GM12878 (cell line): ENCODE results near the gene CYP1A2. TPM values are rescaled to one million over a fixed set of nuclear protein-coding genes. Genes with fewer than 3 reads are reported as not detected.

Source experiments
- ATAC-seq: fragments of 200-7000 bp; cut with Tn5 transposase; 3 replicates; pipeline ENCODE4 v1.9.1; 2020; ENCODE audit warnings: mild to moderate bottlenecking, moderate library complexity
- BruUV-seq: library from RNA; stranded (reverse); fragments of 400-500 nt; replicated peaks from 2 replicates; lab custom pipeline; 2021; lab: Mats Ljungman, UMichigan
- CTCF ChIA-PET: fragments of 300-600 bp; sonication (Branson Sonifier 250); formaldehyde crosslinking; extraction: SDS; loops from one replicate; lab custom pipeline; 2021; ENCODE audit warnings: inconsistent platforms; lab: Yijun Ruan, JAX
- POLR2A ChIA-PET: fragments of 350-600 bp; formaldehyde crosslinking; extraction: SDS; loops from one replicate; lab custom pipeline; 2021; ENCODE audit warnings: inconsistent platforms; lab: Charles Lee
- RAD21 ChIA-PET: fragments of 300-600 bp; sonication (Branson Sonifier 250); formaldehyde crosslinking; loops from one replicate; lab custom pipeline; 2023; ENCODE audit warnings: antibody characterized with exemption; ENCODE audit not compliant: unreplicated experiment; lab: Charles Lee
- SMC1A ChIA-PET: fragments of 300-600 bp; sonication (Branson Sonifier 250); formaldehyde crosslinking; loops from one replicate; lab custom pipeline; 2023; ENCODE audit not compliant: unreplicated experiment, uncharacterized antibody; lab: Charles Lee
- DNase-seq: peaks from one replicate; pipeline ENCODE4 v3.0.0-alpha.2; 2011; ENCODE audit warnings: low read depth, low spot score
- FAIRE-seq: peaks from 3 replicates; lab custom pipeline; 2011; peaks lifted over from hg19 to GRCh38; lab: Jason Lieb, UNC
- H2AFZ ChIP-seq: 2 replicates; pipeline ENCODE4 v1.6.0; 2011; ENCODE audit warnings: low read depth, low read length, control low read depth; ENCODE audit not compliant: control insufficient read depth
- H3K27ac ChIP-seq: 2 replicates; pipeline ENCODE4 v1.5.1; 2011; ENCODE audit warnings: control low read depth; ENCODE audit not compliant: control insufficient read depth, insufficient read depth
- H3K27me3 ChIP-seq, 2 experiments: replicated peaks in 1 of 2; 2 replicates each; pipeline versions ENCODE4 v1.6.0 to v1.6.1; 2011; ENCODE audit warnings: low read length in 1 of 2; ENCODE audit not compliant: control insufficient read depth in 2 of 2, insufficient read depth in 2 of 2
- H3K36me3 ChIP-seq, 2 experiments: 2 replicates each; pipeline ENCODE4 v1.5.1; 2011; ENCODE audit warnings: low read length in 1 of 2; ENCODE audit not compliant: control insufficient read depth in 2 of 2, insufficient read depth in 2 of 2
- H3K4me1 ChIP-seq: 2 replicates; pipeline ENCODE4 v1.6.1; 2011; ENCODE audit warnings: mild to moderate bottlenecking, low read length, moderate library complexity, mixed read lengths; ENCODE audit not compliant: control insufficient read depth, insufficient read depth
- H3K4me2 ChIP-seq: 2 replicates; pipeline ENCODE4 v1.6.0; 2011; ENCODE audit warnings: control low read depth; ENCODE audit not compliant: control insufficient read depth, insufficient read depth
- H3K4me3 ChIP-seq: fragments of 200-600 bp; sonication (generic); 2 replicates; pipeline ENCODE4 v1.5.1; 2016
- H3K79me2 ChIP-seq: 2 replicates; pipeline ENCODE4 v1.6.0; 2011; ENCODE audit warnings: low read length; ENCODE audit not compliant: control insufficient read depth, insufficient read depth
- H3K9ac ChIP-seq: 2 replicates; pipeline ENCODE4 v1.8.0; 2011; ENCODE audit warnings: low read length, control low read depth, mixed read lengths; ENCODE audit not compliant: control insufficient read depth, insufficient read depth
- H3K9me3 ChIP-seq: replicated peaks from 3 replicates; pipeline ENCODE4 v1.5.1; 2011; ENCODE audit warnings: mild to moderate bottlenecking, low read length; ENCODE audit not compliant: control insufficient read depth, insufficient read depth
- H4K20me1 ChIP-seq: 2 replicates; pipeline ENCODE4 v1.6.0; 2011; ENCODE audit not compliant: control insufficient read depth, insufficient read depth
- CEBPB ChIP-seq, 2 experiments: fragments of 150-350 bp in 1 of 2; IDR thresholded peaks; 2 replicates each; pipeline ENCODE4 v1.6.1; 2012 to 2014; ENCODE audit warnings: low read depth in 2 of 2, low read length in 2 of 2, borderline replicate concordance in 1 of 2, inconsistent platforms in 1 of 2
- ETV6 ChIP-seq, 2 experiments: fragments of 450-650 bp in 1 of 2; IDR thresholded peaks in 1 of 2; conservative IDR thresholded peaks in 1 of 2; 2 replicates each; pipeline ENCODE4 v1.6.1; 2014; ENCODE audit warnings: antibody characterized with exemption in 1 of 2, borderline replicate concordance in 1 of 2, low read depth in 1 of 2, mild to moderate bottlenecking in 1 of 2, moderate library complexity in 1 of 2
- EZH2 ChIP-seq: IDR thresholded peaks from 2 replicates; pipeline ENCODE4 v1.6.1; 2012; ENCODE audit warnings: low read depth, mild to moderate bottlenecking, control low read depth, inconsistent platforms, low read length, borderline replicate concordance; ENCODE audit not compliant: control insufficient read depth
- JUND ChIP-seq: IDR thresholded peaks from 2 replicates; pipeline ENCODE4 v1.6.1; 2012; ENCODE audit warnings: low read depth, mild to moderate bottlenecking, low read length, improper control_type of control experiment, moderate library complexity
- KAT2A ChIP-seq: conservative IDR thresholded peaks from 2 replicates; pipeline ENCODE4 v1.6.1; 2011; ENCODE audit warnings: low read depth, low read length; ENCODE audit not compliant: control insufficient read depth
- KDM1A ChIP-seq: fragments of 200-600 bp; sonication (generic); IDR thresholded peaks from 2 replicates; pipeline ENCODE4 v1.6.1; 2016; ENCODE audit warnings: borderline replicate concordance
- MXI1 ChIP-seq: fragments of 150-350 bp; IDR thresholded peaks from 2 replicates; pipeline ENCODE4 v1.6.1; 2011; ENCODE audit warnings: low read depth, mild to moderate bottlenecking, inconsistent platforms, low read length, improper control_type of control experiment
- NBN ChIP-seq: fragments of 450-650 bp; IDR thresholded peaks from 2 replicates; pipeline ENCODE4 v1.6.1; 2016
- NFXL1 ChIP-seq: fragments of 450-650 bp; IDR thresholded peaks from 2 replicates; pipeline ENCODE4 v1.6.1; 2017; ENCODE audit warnings: antibody characterized with exemption, mild to moderate bottlenecking, borderline replicate concordance
- PAX5 ChIP-seq: IDR thresholded peaks from 2 replicates; pipeline ENCODE4 v1.6.1; 2011; ENCODE audit warnings: low read depth, low read length, borderline replicate concordance
- RFX5 ChIP-seq: IDR thresholded peaks from 2 replicates; pipeline ENCODE4 v1.6.1; 2011; ENCODE audit warnings: low read depth, low read length, improper control_type of control experiment
- TARDBP ChIP-seq: IDR thresholded peaks from 2 replicates; pipeline ENCODE4 v1.6.1; 2016; ENCODE audit warnings: borderline replicate concordance
- TCF3 ChIP-seq: IDR thresholded peaks from 2 replicates; pipeline ENCODE4 v1.6.1; 2012; ENCODE audit warnings: low read depth, mild to moderate bottlenecking, low read length, borderline replicate concordance; ENCODE audit not compliant: insufficient read depth
- ZNF217 ChIP-seq: fragments of 450-650 bp; IDR thresholded peaks from 2 replicates; pipeline ENCODE4 v1.6.1; 2017; ENCODE audit warnings: antibody characterized with exemption, mild to moderate bottlenecking
- WGBS: methylation state at CpG from one replicate; pipeline ENCODE4 v1.1.6; 2016; ENCODE audit warnings: low lambda C conversion rate; ENCODE audit not compliant: insufficient replicate concordance, insufficient coverage; ENCODE audit errors: missing lambda C conversion rate; 5-methylcytosine and 5-hydroxymethylcytosine counted together
- in situ Hi-C: fragments of 300-500 bp; cut with MboI; formaldehyde crosslinking; loops from 9 replicates; pipeline ENCODE4 v1.14.3; 2018; ENCODE audit warnings: mixed read lengths
- intact Hi-C: fragments of 100-400 bp; cut with micrococcal nuclease; formaldehyde crosslinking; loops from one replicate; pipeline ENCODE4 v1.14.2; 2022; ENCODE audit not compliant: unreplicated experiment
- polyA plus RNA-seq, 11 experiments: library from polyadenylated mRNA; depleted of rRNA in 4 of 11; unstranded in 6 of 11; stranded (reverse) in 5 of 11; fragments of >200 nt; fragmentation: Nextera tagmentation in 4 of 11; fragmentation: Illumina TruSeq in 1 of 11; extraction: Ambion mirVana in 4 of 11; extraction: Trizol in 1 of 11; gene quantifications; 1 replicate in 1 of 11; 2 replicates in 10 of 11; pipeline versions ENCODE4 v1.2.1 to v1.2.3, GENCODE V29; 2011 to 2016; ENCODE audit warnings: inconsistent platforms in 2 of 11, missing spikeins in 2 of 11, low read depth in 1 of 11
- total RNA-seq, 4 experiments: library from RNA; depleted of rRNA in 3 of 4; stranded (reverse); fragments of >200 nt in 3 of 4; fragmentation: Illumina TruSeq in 1 of 4; extraction: Trizol in 1 of 4; gene quantifications; 2 replicates each; pipeline versions ENCODE4 v1.2.1 to v1.2.3, GENCODE V29; 2013 to 2021
- TF ChIP-seq, protein P1 (sequence below): fragments of 450-650 bp; IDR thresholded peaks from 2 replicates; pipeline ENCODE4 v1.6.1; 2017; ENCODE audit warnings: borderline replicate concordance
- TF ChIP-seq, protein P2 (sequence below): fragments of 450-650 bp; IDR thresholded peaks from 2 replicates; pipeline ENCODE4 v1.6.1; 2017; ENCODE audit warnings: antibody characterized with exemption, mild to moderate bottlenecking, moderate library complexity
- TF ChIP-seq, protein P3 (sequence below): fragments of 450-650 bp; IDR thresholded peaks from 2 replicates; pipeline ENCODE4 v1.6.1; 2017; ENCODE audit warnings: low read depth, mild to moderate bottlenecking, moderate library complexity

The CYP1A2 gene
- total and polyA plus RNA-seq, 10 of the 15 experiments (the other 5 are each of a cell fraction or from before 2014, with no cell fraction given), result 0.03 to 0.09 (median 0.05) TPM; not detected in 7

DNA sequence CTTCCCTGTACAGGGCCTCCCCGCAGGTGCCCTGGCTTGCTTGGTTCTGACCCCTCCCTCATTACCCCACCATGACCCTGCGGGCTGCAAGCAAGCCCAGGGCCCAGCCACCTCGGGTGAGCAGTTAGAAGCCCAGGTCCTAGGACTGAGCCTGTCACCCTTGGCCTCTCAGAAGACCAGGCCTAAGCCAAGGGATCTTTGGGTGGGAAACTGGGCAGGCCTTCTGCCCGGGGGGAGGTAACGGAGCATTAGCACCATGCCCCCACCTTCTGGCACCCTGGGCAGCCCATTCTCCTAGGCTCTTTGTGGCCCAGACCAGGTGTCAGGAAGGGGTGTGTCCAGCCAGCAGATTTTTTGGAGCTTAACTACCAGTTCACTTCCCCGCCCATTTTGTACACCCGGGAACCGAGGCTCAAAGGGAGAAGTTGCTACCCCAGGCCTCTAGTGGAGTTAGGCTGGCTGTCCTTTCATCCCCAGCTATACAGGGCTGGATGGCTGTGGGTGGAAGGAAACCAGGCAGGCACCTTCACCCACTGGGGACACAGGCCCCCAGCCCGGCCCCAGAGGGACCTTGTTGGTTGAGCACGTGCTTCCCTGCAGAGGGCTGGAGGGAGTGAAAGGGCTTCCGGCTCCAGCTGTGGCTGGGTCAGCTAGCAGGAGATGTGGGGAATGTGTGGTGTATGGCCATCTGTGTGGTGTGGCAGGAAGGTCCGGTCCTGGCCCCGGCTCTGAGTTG is 34.6 kb downstream of the CYP1A2 start:
- H3K27me3 ChIP-seq, result no peaks in the 10 kb centered on the region
- BruUV-seq, result no TSS peak
- H3K27ac ChIP-seq, result peak overlapping the region; percentile 96
- WGBS, result 2% methylated on average over 13 of the region's 13 CpGs
- RAD21 ChIA-PET, result interaction anchor here (0.8 to 25.2 kb wide), 6 partner anchors 4 to 151 kb away, joined by 3 to 1186 read pairs (median 7); partner anchors contain the start of gene CSK
- peak overlapping the region; percentile 73 for H3K4me2 ChIP-seq
- in situ Hi-C loops, result loop anchor here (5.0 kb wide), 1 partner anchor 386 kb away; no protein-coding TSS in a partner anchor
- no peaks in the 10 kb centered on the region; a peak in 2 of 4 replicates for H3K36me3 ChIP-seq
- peaks cover 53% of the 10 kb centered on the region for H3K4me1 ChIP-seq
- DNase-seq, result no peak
- H3K79me2 ChIP-seq, result peaks cover 74% of the 10 kb centered on the region
- no peak overlapping the region for H2AFZ ChIP-seq
- H4K20me1 ChIP-seq, result no peaks in the 10 kb centered on the region
- peak; percentile 1 for ATAC-seq
- POLR2A ChIA-PET, result interaction anchor here (1.8 to 17.5 kb wide), 5 partner anchors 6 to 668 kb away, joined by 3 to 602 read pairs (median 59); partner anchors contain the start of genes CSK, FAM219B and SIN3A
- no peak for FAIRE-seq
- no peaks in the 10 kb centered on the region for H3K9me3 ChIP-seq
- H3K9ac ChIP-seq, result peak overlapping the region; percentile 82
- SMC1A ChIA-PET, result interaction anchor here (0.9 to 17.6 kb wide), 6 partner anchors 10 to 167 kb away, joined by 3 to 811 read pairs (median 8); no protein-coding TSS in a partner anchor
- peak overlapping the region; percentile 94 for H3K4me3 ChIP-seq
- CTCF ChIA-PET, result interaction anchor here (0.6 to 25.9 kb wide), 8 partner anchors 7 to 381 kb away, joined by 3 to 1288 read pairs (median 8); partner anchors contain the start of gene CSK
- intact Hi-C loops, result no loop called here
- no peak for TF ChIP-seq JUND
- TF ChIP-seq ZNF217, result no peak
- TF ChIP-seq, protein P1, sequence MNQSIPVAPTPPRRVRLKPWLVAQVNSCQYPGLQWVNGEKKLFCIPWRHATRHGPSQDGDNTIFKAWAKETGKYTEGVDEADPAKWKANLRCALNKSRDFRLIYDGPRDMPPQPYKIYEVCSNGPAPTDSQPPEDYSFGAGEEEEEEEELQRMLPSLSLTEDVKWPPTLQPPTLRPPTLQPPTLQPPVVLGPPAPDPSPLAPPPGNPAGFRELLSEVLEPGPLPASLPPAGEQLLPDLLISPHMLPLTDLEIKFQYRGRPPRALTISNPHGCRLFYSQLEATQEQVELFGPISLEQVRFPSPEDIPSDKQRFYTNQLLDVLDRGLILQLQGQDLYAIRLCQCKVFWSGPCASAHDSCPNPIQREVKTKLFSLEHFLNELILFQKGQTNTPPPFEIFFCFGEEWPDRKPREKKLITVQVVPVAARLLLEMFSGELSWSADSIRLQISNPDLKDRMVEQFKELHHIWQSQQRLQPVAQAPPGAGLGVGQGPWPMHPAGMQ, result no peak
- peak; percentile 83 for TF ChIP-seq MXI1
- TF ChIP-seq EZH2, result no peak
- TF ChIP-seq RFX5, result no peak
- TF ChIP-seq CEBPB (IDR thresholded peaks at IDR 0.05; ENCODE audit: borderline replicate concordance in 1 of 2, low read depth in 2 of 2, low read length in 2 of 2), result no peak
- no peak for TF ChIP-seq PAX5
- TF ChIP-seq, protein P2, sequence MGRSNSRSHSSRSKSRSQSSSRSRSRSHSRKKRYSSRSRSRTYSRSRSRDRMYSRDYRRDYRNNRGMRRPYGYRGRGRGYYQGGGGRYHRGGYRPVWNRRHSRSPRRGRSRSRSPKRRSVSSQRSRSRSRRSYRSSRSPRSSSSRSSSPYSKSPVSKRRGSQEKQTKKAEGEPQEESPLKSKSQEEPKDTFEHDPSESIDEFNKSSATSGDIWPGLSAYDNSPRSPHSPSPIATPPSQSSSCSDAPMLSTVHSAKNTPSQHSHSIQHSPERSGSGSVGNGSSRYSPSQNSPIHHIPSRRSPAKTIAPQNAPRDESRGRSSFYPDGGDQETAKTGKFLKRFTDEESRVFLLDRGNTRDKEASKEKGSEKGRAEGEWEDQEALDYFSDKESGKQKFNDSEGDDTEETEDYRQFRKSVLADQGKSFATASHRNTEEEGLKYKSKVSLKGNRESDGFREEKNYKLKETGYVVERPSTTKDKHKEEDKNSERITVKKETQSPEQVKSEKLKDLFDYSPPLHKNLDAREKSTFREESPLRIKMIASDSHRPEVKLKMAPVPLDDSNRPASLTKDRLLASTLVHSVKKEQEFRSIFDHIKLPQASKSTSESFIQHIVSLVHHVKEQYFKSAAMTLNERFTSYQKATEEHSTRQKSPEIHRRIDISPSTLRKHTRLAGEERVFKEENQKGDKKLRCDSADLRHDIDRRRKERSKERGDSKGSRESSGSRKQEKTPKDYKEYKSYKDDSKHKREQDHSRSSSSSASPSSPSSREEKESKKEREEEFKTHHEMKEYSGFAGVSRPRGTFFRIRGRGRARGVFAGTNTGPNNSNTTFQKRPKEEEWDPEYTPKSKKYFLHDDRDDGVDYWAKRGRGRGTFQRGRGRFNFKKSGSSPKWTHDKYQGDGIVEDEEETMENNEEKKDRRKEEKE, result no peak
- TF ChIP-seq ETV6 (conservative IDR thresholded peaks at IDR 0.05 in 1 of 2, IDR thresholded peaks at IDR 0.05 in 1 of 2; ENCODE audit: borderline replicate concordance in 1 of 2, low read depth in 1 of 2), result no peak
- TF ChIP-seq, protein P3, sequence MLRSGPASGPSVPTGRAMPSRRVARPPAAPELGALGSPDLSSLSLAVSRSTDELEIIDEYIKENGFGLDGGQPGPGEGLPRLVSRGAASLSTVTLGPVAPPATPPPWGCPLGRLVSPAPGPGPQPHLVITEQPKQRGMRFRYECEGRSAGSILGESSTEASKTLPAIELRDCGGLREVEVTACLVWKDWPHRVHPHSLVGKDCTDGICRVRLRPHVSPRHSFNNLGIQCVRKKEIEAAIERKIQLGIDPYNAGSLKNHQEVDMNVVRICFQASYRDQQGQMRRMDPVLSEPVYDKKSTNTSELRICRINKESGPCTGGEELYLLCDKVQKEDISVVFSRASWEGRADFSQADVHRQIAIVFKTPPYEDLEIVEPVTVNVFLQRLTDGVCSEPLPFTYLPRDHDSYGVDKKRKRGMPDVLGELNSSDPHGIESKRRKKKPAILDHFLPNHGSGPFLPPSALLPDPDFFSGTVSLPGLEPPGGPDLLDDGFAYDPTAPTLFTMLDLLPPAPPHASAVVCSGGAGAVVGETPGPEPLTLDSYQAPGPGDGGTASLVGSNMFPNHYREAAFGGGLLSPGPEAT, result peak; percentile 38; the same call in 1 of the 2 replicates
- no peak for TF ChIP-seq KDM1A
- TF ChIP-seq KAT2A, result no peak
- no peak for TF ChIP-seq NBN
- TF ChIP-seq NFXL1, result no peak
- 0 out of 2 replicates have a peak, but pooled peaks have one; percentile 36 for TF ChIP-seq TCF3
- TF ChIP-seq TARDBP, result no peak
